Measurements from ENCODE around the gene MUC12.

Gene MUC12

GRCh38 chr7:101066833-101067177, 97.4 kb downstream of the MUC12 start:
- in situ Hi-C loops (cut with MboI; ENCODE audit: low pct_unique_long_range_greater_than_20kb, low sequenced_read_pairs, unreplicated experiment), result no loop called here
- no peak for DNase-seq (ENCODE audit: low spot score)
- TF ChIP-seq CTCF (IDR thresholded peaks at IDR 0.05; ENCODE audit: extremely low read depth, insufficient read depth, missing control alignments), result no peak

GRCh38 chr7:101068401-101068800, 99.0 kb downstream of the MUC12 start:
- in situ Hi-C loops (cut with MboI; ENCODE audit: low pct_unique_long_range_greater_than_20kb, low sequenced_read_pairs, unreplicated experiment), result no loop called here
- TF ChIP-seq CTCF (IDR thresholded peaks at IDR 0.05; ENCODE audit: extremely low read depth, insufficient read depth, missing control alignments), result no peak
- DNase-seq (ENCODE audit: low spot score), result no peak
